HepG2 (cell line): ENCODE measurements around the gene INTS2.

ENCODE experiments used
- CREB1 ChIP-seq, 2 experiments: fragments of 450-650 bp in 1 of 2; IDR thresholded peaks; 2 replicates each; pipeline ENCODE4 v1.6.1; 2016 to 2017; ENCODE audit warnings: control low read depth in 1 of 2, mild to moderate bottlenecking in 1 of 2, missing compliant biosample characterization in 1 of 2, missing genetic modification characterization in 1 of 2
- EZH2 ChIP-seq: conservative IDR thresholded peaks from 2 replicates; pipeline ENCODE4 v1.6.1; 2012; ENCODE audit warnings: mild to moderate bottlenecking, low read depth, low read length, moderate library complexity
- KDM5B ChIP-seq: sonication (generic); formaldehyde crosslinking; IDR thresholded peaks from 2 replicates; pipeline ENCODE4 v1.4.0; 2020; ENCODE audit warnings: missing genetic modification reagents, mild to moderate bottlenecking, borderline replicate concordance
- LCORL ChIP-seq, 2 experiments: fragments of 450-650 bp in 1 of 2; sonication (generic) in 1 of 2; formaldehyde crosslinking in 1 of 2; IDR thresholded peaks; 2 replicates each; pipeline versions ENCODE4 v1.5.0 to v1.6.1; 2017 to 2020; ENCODE audit warnings: antibody characterized with exemption in 1 of 2, missing genetic modification reagents in 1 of 2
- MEIS1 ChIP-seq: sonication (generic); formaldehyde crosslinking; IDR thresholded peaks from 2 replicates; pipeline ENCODE4 v1.9.0; 2021; ENCODE audit warnings: mild to moderate bottlenecking, missing genetic modification reagents, moderate library complexity, borderline replicate concordance
- MIER3 ChIP-seq: IDR thresholded peaks from 2 replicates; pipeline ENCODE4 v1.6.1; 2016; ENCODE audit warnings: missing compliant biosample characterization, borderline replicate concordance
- NR3C1 ChIP-seq: sonication (generic); formaldehyde crosslinking; IDR thresholded peaks from 2 replicates; pipeline ENCODE4 v1.4.0; 2020; ENCODE audit warnings: missing genetic modification reagents
- PHF21A ChIP-seq: sonication (generic); formaldehyde crosslinking; IDR thresholded peaks from 2 replicates; pipeline ENCODE4 v1.5.0; 2020; ENCODE audit warnings: mild to moderate bottlenecking, missing genetic modification reagents
- POLR2AphosphoS5 ChIP-seq: IDR thresholded peaks from 2 replicates; pipeline ENCODE4 v1.6.1; 2012; ENCODE audit warnings: low read depth, low read length
- ZBTB49 ChIP-seq: sonication (generic); formaldehyde crosslinking; IDR thresholded peaks from 2 replicates; pipeline ENCODE4 v1.4.0; 2020; ENCODE audit warnings: missing genetic modification reagents, borderline replicate concordance
- ZNF746 ChIP-seq: sonication (generic); formaldehyde crosslinking; IDR thresholded peaks from 2 replicates; pipeline ENCODE4 v1.8.0; 2022; ENCODE audit warnings: mild to moderate bottlenecking, missing genetic modification reagents
- ZNF747 ChIP-seq: sonication (generic); formaldehyde crosslinking; IDR thresholded peaks from 2 replicates; pipeline ENCODE4 v1.8.1; 2023; ENCODE audit warnings: missing genetic modification reagents, mild to moderate bottlenecking, borderline replicate concordance
- TF ChIP-seq, protein P1 (sequence below): sonication (generic); formaldehyde crosslinking; IDR thresholded peaks from 2 replicates; pipeline ENCODE4 v1.5.0; 2020; ENCODE audit warnings: mild to moderate bottlenecking, missing genetic modification reagents, moderate library complexity
- TF ChIP-seq, protein P2 (sequence below), 2 experiments: sonication (generic) in 1 of 2; formaldehyde crosslinking in 1 of 2; IDR thresholded peaks; 2 replicates each; pipeline versions ENCODE4 v1.5.1 to v1.6.1; 2011 to 2020; ENCODE audit warnings: borderline replicate concordance in 1 of 2, low read depth in 1 of 2, low read length in 1 of 2, mild to moderate bottlenecking in 1 of 2, missing genetic modification reagents in 1 of 2, moderate library complexity in 1 of 2

DNA sequence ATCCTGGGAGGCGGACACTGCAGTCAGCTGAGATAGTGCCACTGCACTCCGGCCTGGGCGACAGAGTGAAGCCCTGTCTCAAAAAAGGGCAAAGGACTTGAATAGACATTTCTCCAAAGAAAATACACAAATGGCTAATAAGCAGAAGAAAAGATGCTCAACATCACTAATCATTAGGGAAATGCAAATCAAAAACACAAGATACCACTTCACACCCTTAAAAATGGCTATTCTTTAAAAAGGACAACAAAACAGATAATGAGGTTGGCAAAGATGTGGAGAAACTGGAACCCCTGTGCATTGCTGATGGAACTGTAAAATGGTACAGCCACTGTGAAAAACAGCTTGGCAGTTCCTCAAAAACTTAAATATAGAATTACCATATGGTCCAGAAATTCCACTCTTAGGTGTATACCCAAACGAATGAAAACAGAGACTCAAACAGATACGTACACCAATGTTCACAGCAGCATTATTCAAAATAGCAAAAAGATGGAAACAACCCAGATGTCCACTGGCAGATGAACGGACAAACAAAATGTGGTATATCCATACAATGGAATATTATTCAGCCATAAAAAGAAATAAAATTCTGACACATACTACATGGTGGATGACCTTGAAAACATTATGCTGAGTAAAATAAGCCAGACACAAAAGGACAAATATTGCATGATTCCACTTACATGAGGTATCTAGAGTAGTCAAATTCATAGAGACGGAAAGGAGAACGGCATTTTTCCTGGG lies 100.0 kb downstream of the INTS2 start:
- TF ChIP-seq LCORL (IDR thresholded peaks at IDR 0.05) (no peak), LCORL (CRISPR knock-in tag; IDR thresholded peaks at IDR 0.05) (no peak), CREB1 (IDR thresholded peaks at IDR 0.05) (no peak), CREB1 (CRISPR knock-in tag; IDR thresholded peaks at IDR 0.05) (no peak), ZNF747 (CRISPR knock-in tag) (no peak), PHF21A (CRISPR knock-in tag) (no peak), ZBTB49 (no peak), KDM5B (CRISPR knock-in tag) (no peak), POLR2AphosphoS5 (no peak), ZNF746 (CRISPR knock-in tag) (no peak), EZH2 (no peak), NR3C1 (CRISPR knock-in tag) (no peak), MIER3 (CRISPR knock-in tag) (no peak), MEIS1 (no peak)
- TF ChIP-seq, protein P1, sequence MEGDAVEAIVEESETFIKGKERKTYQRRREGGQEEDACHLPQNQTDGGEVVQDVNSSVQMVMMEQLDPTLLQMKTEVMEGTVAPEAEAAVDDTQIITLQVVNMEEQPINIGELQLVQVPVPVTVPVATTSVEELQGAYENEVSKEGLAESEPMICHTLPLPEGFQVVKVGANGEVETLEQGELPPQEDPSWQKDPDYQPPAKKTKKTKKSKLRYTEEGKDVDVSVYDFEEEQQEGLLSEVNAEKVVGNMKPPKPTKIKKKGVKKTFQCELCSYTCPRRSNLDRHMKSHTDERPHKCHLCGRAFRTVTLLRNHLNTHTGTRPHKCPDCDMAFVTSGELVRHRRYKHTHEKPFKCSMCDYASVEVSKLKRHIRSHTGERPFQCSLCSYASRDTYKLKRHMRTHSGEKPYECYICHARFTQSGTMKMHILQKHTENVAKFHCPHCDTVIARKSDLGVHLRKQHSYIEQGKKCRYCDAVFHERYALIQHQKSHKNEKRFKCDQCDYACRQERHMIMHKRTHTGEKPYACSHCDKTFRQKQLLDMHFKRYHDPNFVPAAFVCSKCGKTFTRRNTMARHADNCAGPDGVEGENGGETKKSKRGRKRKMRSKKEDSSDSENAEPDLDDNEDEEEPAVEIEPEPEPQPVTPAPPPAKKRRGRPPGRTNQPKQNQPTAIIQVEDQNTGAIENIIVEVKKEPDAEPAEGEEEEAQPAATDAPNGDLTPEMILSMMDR (CRISPR knock-in tag): no peak
- TF ChIP-seq, protein P2, sequence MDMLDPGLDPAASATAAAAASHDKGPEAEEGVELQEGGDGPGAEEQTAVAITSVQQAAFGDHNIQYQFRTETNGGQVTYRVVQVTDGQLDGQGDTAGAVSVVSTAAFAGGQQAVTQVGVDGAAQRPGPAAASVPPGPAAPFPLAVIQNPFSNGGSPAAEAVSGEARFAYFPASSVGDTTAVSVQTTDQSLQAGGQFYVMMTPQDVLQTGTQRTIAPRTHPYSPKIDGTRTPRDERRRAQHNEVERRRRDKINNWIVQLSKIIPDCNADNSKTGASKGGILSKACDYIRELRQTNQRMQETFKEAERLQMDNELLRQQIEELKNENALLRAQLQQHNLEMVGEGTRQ (IDR thresholded peaks at IDR 0.05; ENCODE audit: low read depth, low read length): no peak
- TF ChIP-seq, protein P2 (CRISPR knock-in tag; IDR thresholded peaks at IDR 0.05; ENCODE audit: borderline replicate concordance): no peak
